K562 (cell line): Measurements from ENCODE around the gene PDE11A. TPM values are rescaled to one million over a fixed set of nuclear protein-coding genes. Genes with fewer than 3 reads are reported as not detected.

Experiments
- ATAC-seq: fragments of 200-7000 bp; cut with Tn5 transposase; 3 replicates; pipeline ENCODE4 v1.9.1; 2020; ENCODE audit warnings: moderate library complexity
- BruUV-seq: library from RNA; stranded (reverse); fragments of 400-500 nt; replicated peaks from 2 replicates; lab custom pipeline; 2021; lab: Mats Ljungman, UMichigan
- CTCF ChIA-PET: fragments of 300-600 bp; formaldehyde crosslinking; extraction: SDS; loops from one replicate; lab custom pipeline; 2021; ENCODE audit warnings: low intra/inter-chr PET ratio; lab: Yijun Ruan, JAX
- POLR2A ChIA-PET: fragments of 300-600, 350-650 bp; sonication (Branson Sonifier 250); formaldehyde crosslinking; extraction: SDS; loops from one replicate; lab custom pipeline; 2021; ENCODE audit warnings: antibody characterized with exemption, inconsistent platforms; lab: Yijun Ruan, JAX
- DNase-seq, 4 experiments: peaks; one replicate each; pipeline versions ENCODE4 v3.0.0 to v3.0.0-alpha.2; 2011 to 2018; ENCODE audit warnings: low spot score in 3 of 4, mixed read lengths in 3 of 4; ENCODE audit errors: extremely low read depth in 1 of 4
- FAIRE-seq: peaks from 2 replicates; lab custom pipeline; 2011; peaks lifted over from hg19 to GRCh38; lab: Jason Lieb, UNC
- H2AFZ ChIP-seq: 2 replicates; pipeline ENCODE4 v1.6.0; 2011; ENCODE audit warnings: low read depth, low read length, control low read depth, inconsistent platforms
- H3K27ac ChIP-seq: fragments of 200-600 bp; 3 replicates; pipeline ENCODE4 v1.8.0; 2011; ENCODE audit warnings: low read depth, mild to moderate bottlenecking, control low read depth, inconsistent platforms, low read length, moderate library complexity, mixed read lengths; ENCODE audit errors: extremely low read depth
- H3K27me3 ChIP-seq, 2 experiments: fragments of 300-600 bp in 1 of 2; 2 replicates in 1 of 2; 3 replicates in 1 of 2; pipeline versions ENCODE4 v1.6.0 to v1.8.0; 2011; ENCODE audit warnings: inconsistent platforms in 2 of 2, low read length in 2 of 2, mild to moderate bottlenecking in 1 of 2, mixed read lengths in 1 of 2, moderate library complexity in 1 of 2; ENCODE audit not compliant: control insufficient read depth in 2 of 2, insufficient read depth in 2 of 2
- H3K36me3 ChIP-seq: fragments of 300-600 bp; 3 replicates; pipeline ENCODE4 v1.8.0; 2011; ENCODE audit warnings: mild to moderate bottlenecking, low read length, inconsistent platforms; ENCODE audit not compliant: control insufficient read depth, insufficient read depth
- H3K4me1 ChIP-seq, 2 experiments: fragments of 200-600 bp in 1 of 2; replicated peaks in 1 of 2; 2 replicates in 1 of 2; 3 replicates in 1 of 2; pipeline versions ENCODE4 v1.5.1 to v1.8.0; 2011; ENCODE audit warnings: inconsistent platforms in 2 of 2, low read length in 2 of 2, mild to moderate bottlenecking in 1 of 2, mixed read lengths in 1 of 2, moderate library complexity in 1 of 2; ENCODE audit not compliant: control insufficient read depth in 2 of 2, insufficient read depth in 2 of 2
- H3K4me2 ChIP-seq: 2 replicates; pipeline ENCODE4 v1.6.1; 2011; ENCODE audit warnings: low read length, control low read depth, inconsistent platforms, mixed read lengths; ENCODE audit not compliant: insufficient read depth
- H3K4me3 ChIP-seq: fragments of 200-600 bp; sonication (generic), shearing (Covaris generic); 2 replicates; pipeline ENCODE4 v1.5.1; 2016; ENCODE audit warnings: control low read depth, inconsistent platforms
- H3K79me2 ChIP-seq: fragments of 200-600 bp; 3 replicates; pipeline ENCODE4 v1.8.0; 2011; ENCODE audit warnings: low read length, inconsistent platforms; ENCODE audit not compliant: control insufficient read depth, insufficient read depth
- H3K9ac ChIP-seq, 2 experiments: 2 replicates each; pipeline versions ENCODE4 v1.6.0 to v1.6.1; 2011; ENCODE audit warnings: low read depth in 2 of 2, low read length in 2 of 2, control low read depth in 1 of 2, inconsistent platforms in 1 of 2, mild to moderate bottlenecking in 1 of 2, mixed read lengths in 1 of 2; ENCODE audit not compliant: insufficient read depth in 1 of 2
- H3K9me1 ChIP-seq: one replicate; pipeline ENCODE4 v1.6.0; 2011; ENCODE audit warnings: inconsistent platforms, mild to moderate bottlenecking, low read length, moderate library complexity; ENCODE audit not compliant: control insufficient read depth, insufficient read depth
- H3K9me3 ChIP-seq: replicated peaks from 2 replicates; pipeline ENCODE4 v1.5.1; 2011; ENCODE audit warnings: low read depth, low read length, inconsistent platforms; ENCODE audit not compliant: control insufficient read depth, insufficient read depth
- H4K20me1 ChIP-seq: replicated peaks from 2 replicates; pipeline ENCODE4 v1.6.1; 2011; ENCODE audit warnings: low read length, inconsistent platforms, mixed read lengths; ENCODE audit not compliant: control insufficient read depth, insufficient read depth
- C11orf30 ChIP-seq: fragments of 450-650 bp; IDR thresholded peaks from 2 replicates; pipeline ENCODE4 v1.6.1; 2016; ENCODE audit warnings: low read depth, mild to moderate bottlenecking
- MAFF ChIP-seq: IDR thresholded peaks from 2 replicates; pipeline ENCODE4 v1.6.1; 2012; ENCODE audit warnings: low read length, improper control_type of control experiment
- ZBTB5 ChIP-seq: fragments of 450-650 bp; IDR thresholded peaks from 2 replicates; pipeline ENCODE4 v1.6.1; 2017; ENCODE audit warnings: antibody characterized with exemption
- ZNF316 ChIP-seq: fragments of 450-650 bp; IDR thresholded peaks from 2 replicates; pipeline ENCODE4 v1.6.1; 2016
- ZNF449 ChIP-seq: fragments of 250-450 bp; sonication (Bioruptor Pico); IDR thresholded peaks from 2 replicates; pipeline ENCODE4 v1.8.0; 2022; ENCODE audit warnings: moderate library complexity, mild to moderate bottlenecking, inconsistent platforms
- ZNF57 ChIP-seq: fragments of 450-650 bp; formaldehyde crosslinking; IDR thresholded peaks from 2 replicates; pipeline ENCODE4 v1.4.0; 2020; ENCODE audit warnings: mild to moderate bottlenecking, moderate library complexity
- WGBS: fragments of 100-300 bp; shearing (Covaris generic); methylation state at CpG from one replicate; pipeline ENCODE4 v1.1.6; 2016; ENCODE audit warnings: low coverage, mixed read lengths; ENCODE audit not compliant: insufficient coverage; ENCODE audit errors: missing lambda C conversion rate; 5-methylcytosine and 5-hydroxymethylcytosine counted together
- in situ Hi-C: fragments of 300-500 bp; cut with MboI; formaldehyde crosslinking; loops from 4 replicates; pipeline ENCODE4 v1.15.0; 2018; ENCODE audit warnings: inconsistent platforms, mixed read lengths
- intact Hi-C: fragments of 100-400 bp; cut with micrococcal nuclease; formaldehyde crosslinking; loops from 2 replicates; pipeline ENCODE4 v1.14.2; 2022
- polyA plus RNA-seq, 8 experiments: library from polyadenylated mRNA; depleted of rRNA in 4 of 8; stranded (reverse) in 5 of 8; unstranded in 3 of 8; fragments of >200 nt; fragmentation: Nextera tagmentation in 2 of 8; fragmentation: Illumina TruSeq in 1 of 8; extraction: Ambion mirVana in 2 of 8; extraction: Trizol in 1 of 8; gene quantifications; 2 replicates each; pipeline versions ENCODE4 v1.2.1 to v1.2.3, GENCODE V29; 2011 to 2014; ENCODE audit warnings: inconsistent platforms in 1 of 8, missing spikeins in 1 of 8
- total RNA-seq, 7 experiments: library from RNA; depleted of rRNA in 6 of 7; stranded (reverse); fragments of >200 nt in 6 of 7; fragmentation: Illumina TruSeq in 2 of 7; extraction: Trizol in 2 of 7; gene quantifications; 2 replicates each; pipeline versions ENCODE4 v1.2.1 to v1.2.3, GENCODE V29; 2011 to 2021; ENCODE audit warnings: low replicate concordance in 1 of 7

The PDE11A gene
- total and polyA plus RNA-seq, 9 of the 15 experiments (the other 6 are each of a cell fraction or from before 2014, with no cell fraction given) = 3.2 to 22.1 (median 5.7) TPM

GRCh38 chr2:177885828-177886466 is 186.6 kb downstream of the PDE11A start (continued):
- TF ChIP-seq ZNF449 (CRISPR knock-in tag) (no peak), ZBTB5 (no peak)

GRCh38 chr2:177883177-177883576 is 189.4 kb downstream of the PDE11A start:
- intact Hi-C loops = no loop called here
- in situ Hi-C loops = no loop called here
- no peaks in the 10 kb centered on the region for H3K4me1 ChIP-seq
- H3K9me3 ChIP-seq = no peaks in the 10 kb centered on the region
- H3K27me3 ChIP-seq = peaks cover 4 to 7% of the 10 kb centered on the region in 2 experiments; a peak in 3 of 5 replicates
- H3K27ac ChIP-seq = no peak overlapping the region
- POLR2A ChIA-PET = no interaction called here
- no peaks in the 10 kb centered on the region for H3K36me3 ChIP-seq
- no peak overlapping the region for H2AFZ ChIP-seq
- no peak overlapping the region for H3K4me3 ChIP-seq
- DNase-seq (no peak), FAIRE-seq (no peak), ATAC-seq (no peak)
- H3K79me2 ChIP-seq = no peaks in the 10 kb centered on the region
- no peak overlapping the region for H3K9ac ChIP-seq
- H3K4me2 ChIP-seq = no peak overlapping the region
- TF ChIP-seq ZNF57 (CRISPR knock-in tag) (no peak), ZNF316 (peak; percentile 62), C11orf30 (0 out of 2 replicates have a peak, but pooled peaks have one; percentile 13), MAFF (peak; percentile 26; the same call in 1 of the 2 replicates)
- WGBS = 0% methylated on average over 2 of the region's 2 CpGs
- no peaks in the 10 kb centered on the region for H4K20me1 ChIP-seq
- no peaks in the 10 kb centered on the region for H3K9me1 ChIP-seq
- CTCF ChIA-PET = no interaction called here
- BruUV-seq = no TSS peak
